Measurements from ENCODE around the gene CD48. TPM values are rescaled to one million over a fixed set of nuclear protein-coding genes. Genes with fewer than 3 reads are reported as not detected.

Gene CD48
- total RNA-seq, 2 donors from 2014 or later = 215 to 220 TPM

DNA sequence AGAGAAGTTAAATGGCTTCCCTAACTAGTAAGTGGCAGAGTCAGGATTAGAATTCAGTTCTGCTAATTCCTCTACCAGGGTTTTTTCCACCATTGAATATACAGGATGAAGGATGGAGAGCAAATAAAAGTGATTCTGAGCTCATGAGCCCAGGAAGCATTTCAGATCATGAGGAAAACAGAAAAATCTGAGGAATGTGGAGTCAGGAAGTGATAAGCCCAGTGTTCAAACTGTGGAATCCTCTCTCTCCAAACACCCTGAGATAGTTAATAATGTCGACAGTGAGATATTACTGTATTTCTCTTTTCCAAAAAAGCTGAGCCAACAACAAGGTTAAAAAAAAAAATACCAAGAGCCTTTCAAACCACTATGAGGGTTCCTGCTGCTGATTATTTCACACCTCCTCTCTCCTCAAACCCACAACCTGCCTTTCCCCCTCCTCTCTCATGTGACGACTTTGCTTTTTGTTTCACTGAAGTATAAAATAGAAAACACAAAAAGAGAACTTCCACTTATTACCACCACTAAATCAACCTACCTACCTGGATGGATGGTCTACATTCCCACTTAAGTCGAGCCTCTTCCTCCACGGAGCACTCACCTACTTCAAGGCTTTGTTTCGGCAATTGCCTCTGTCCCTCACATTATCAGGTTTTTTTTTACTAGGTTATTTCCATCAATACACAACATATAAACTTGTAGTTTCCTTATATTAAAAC is 73.6 kb downstream of the CD48 start:
- peaks cover 40 to 60% of the 10 kb centered on the region in 2 donors for H3K36me3 Mint-ChIP-seq (ENCODE audit: insufficient read depth in 2 of 2)
- H3K4me1 Mint-ChIP-seq (ENCODE audit: low read depth) = peaks cover 100% of the 10 kb centered on the region
- DNase-seq = peak; percentile 59 to 62
- peak overlapping the region; percentile 92 for H3K27ac Mint-ChIP-seq
- no peaks in the 10 kb centered on the region for H3K27me3 Mint-ChIP-seq (ENCODE audit: low read depth)
- peak; percentile 35 to 56 for ATAC-seq (replicated peaks in 1 of 2)
- peak overlapping the region; percentile 73 to 88 for H3K4me3 Mint-ChIP-seq
- H3K9me3 Mint-ChIP-seq = no peaks in the 10 kb centered on the region

GRCh38 chr1:160637065-160637464 is 74.6 kb downstream of the CD48 start:
- Mint-ChIP-seq H3K9me3 (no peaks in the 10 kb centered on the region), H3K27ac (peak overlapping the region; percentile 92), H3K4me1 (ENCODE audit: low read depth) (peaks cover 94% of the 10 kb centered on the region), H3K27me3 (ENCODE audit: low read depth) (no peaks in the 10 kb centered on the region), H3K36me3 (ENCODE audit: insufficient read depth in 2 of 2) (peaks cover 41 to 63% of the 10 kb centered on the region in 2 donors), H3K4me3 (peak overlapping the region; percentile 73 to 88)
- DNase-seq (no peak), ATAC-seq (replicated peaks in 1 of 2) (no peak)

- H3K4me1 Mint-ChIP-seq (ENCODE audit: low read depth) = peaks cover 94% of the 10 kb centered on the region
- DNase-seq = no peak
- H3K36me3 Mint-ChIP-seq (ENCODE audit: insufficient read depth in 2 of 2) = peaks cover 42 to 64% of the 10 kb centered on the region in 2 donors
- no peak for ATAC-seq (replicated peaks in 1 of 2)
- H3K27ac Mint-ChIP-seq = peak overlapping the region; percentile 92
- H3K9me3 Mint-ChIP-seq = peaks cover 0 to 2% of the 10 kb centered on the region in 2 donors
- peak overlapping the region; percentile 61 to 73 for H3K4me3 Mint-ChIP-seq
- no peaks in the 10 kb centered on the region for H3K27me3 Mint-ChIP-seq (ENCODE audit: low read depth)
These were observed 75.1 kb downstream of the CD48 start for GRCh38 chr1:160636547-160636946.

- Mint-ChIP-seq H3K9me3 (peaks cover 0 to 2% of the 10 kb centered on the region in 2 donors), H3K4me3 (peak overlapping the region in 1 of 2 donors; percentile 61), H3K27ac (peak overlapping the region; percentile 80), H3K4me1 (ENCODE audit: low read depth) (peaks cover 94% of the 10 kb centered on the region), H3K36me3 (ENCODE audit: insufficient read depth in 2 of 2) (peaks cover 42 to 66% of the 10 kb centered on the region in 2 donors), H3K27me3 (ENCODE audit: low read depth) (no peaks in the 10 kb centered on the region)
- ATAC-seq (replicated peaks in 1 of 2) (no peak), DNase-seq (no peak)
These were observed 75.5 kb downstream of the CD48 start for GRCh38 chr1:160636076-160636475.

- no peak for DNase-seq
- Mint-ChIP-seq H3K4me3 (peak overlapping the region; percentile 48 to 78), H3K4me1 (ENCODE audit: low read depth) (peaks cover 94% of the 10 kb centered on the region)
These were observed 76.8 kb downstream of the CD48 start for GRCh38 chr1:160634543-160635491.

GRCh38 chr1:160633330-160633903 is 78.2 kb downstream of the CD48 start:
- no peak for ATAC-seq (replicated peaks in 1 of 2)
- peaks cover 94% of the 10 kb centered on the region for H3K4me1 Mint-ChIP-seq (ENCODE audit: low read depth)
- H3K4me3 Mint-ChIP-seq = peak overlapping the region; percentile 62 to 78
- peaks cover 31 to 57% of the 10 kb centered on the region in 2 donors for H3K36me3 Mint-ChIP-seq (ENCODE audit: insufficient read depth in 2 of 2)
- no peaks in the 10 kb centered on the region for H3K27me3 Mint-ChIP-seq (ENCODE audit: low read depth)
- peaks cover 0 to 2% of the 10 kb centered on the region in 2 donors for H3K9me3 Mint-ChIP-seq
- peak overlapping the region; percentile 96 for H3K27ac Mint-ChIP-seq
- no peak for DNase-seq

More at GRCh38 chr1:160634543-160635491, 76.8 kb downstream of the CD48 start:
- Mint-ChIP-seq H3K27ac (peak overlapping the region; percentile 96), H3K27me3 (ENCODE audit: low read depth) (no peaks in the 10 kb centered on the region), H3K36me3 (ENCODE audit: insufficient read depth in 2 of 2) (peaks cover 38 to 63% of the 10 kb centered on the region in 2 donors), H3K9me3 (peaks cover 0 to 2% of the 10 kb centered on the region in 2 donors)
- ATAC-seq (replicated peaks in 1 of 2) = no peak

GRCh38 chr1:160631983-160632625 is 79.5 kb downstream of the CD48 start:
- H3K4me1 Mint-ChIP-seq (ENCODE audit: low read depth) = peaks cover 94% of the 10 kb centered on the region
- H3K27me3 Mint-ChIP-seq (ENCODE audit: low read depth) = no peaks in the 10 kb centered on the region
- peak overlapping the region; percentile 68 for H3K27ac Mint-ChIP-seq
- peaks cover 0 to 2% of the 10 kb centered on the region in 2 donors for H3K9me3 Mint-ChIP-seq
- H3K36me3 Mint-ChIP-seq (ENCODE audit: insufficient read depth in 2 of 2) = peaks cover 24 to 57% of the 10 kb centered on the region in 2 donors
- DNase-seq = no peak
- ATAC-seq (replicated peaks in 1 of 2) = no peak
- peak overlapping the region in 1 of 2 donors; percentile 58 for H3K4me3 Mint-ChIP-seq

GRCh38 chr1:160630523-160631451 is 80.8 kb downstream of the CD48 start:
- peak overlapping the region; percentile 68 for H3K27ac Mint-ChIP-seq
- H3K36me3 Mint-ChIP-seq (ENCODE audit: insufficient read depth in 2 of 2) = peaks cover 25 to 52% of the 10 kb centered on the region in 2 donors
- peak overlapping the region; percentile 58 to 92 for H3K4me3 Mint-ChIP-seq
- H3K9me3 Mint-ChIP-seq = peaks cover 2 to 3% of the 10 kb centered on the region in 2 donors
- DNase-seq = no peak
- no peak for ATAC-seq (replicated peaks in 1 of 2)
- H3K4me1 Mint-ChIP-seq (ENCODE audit: low read depth) = peaks cover 94% of the 10 kb centered on the region
- H3K27me3 Mint-ChIP-seq (ENCODE audit: low read depth) = no peaks in the 10 kb centered on the region

DNA sequence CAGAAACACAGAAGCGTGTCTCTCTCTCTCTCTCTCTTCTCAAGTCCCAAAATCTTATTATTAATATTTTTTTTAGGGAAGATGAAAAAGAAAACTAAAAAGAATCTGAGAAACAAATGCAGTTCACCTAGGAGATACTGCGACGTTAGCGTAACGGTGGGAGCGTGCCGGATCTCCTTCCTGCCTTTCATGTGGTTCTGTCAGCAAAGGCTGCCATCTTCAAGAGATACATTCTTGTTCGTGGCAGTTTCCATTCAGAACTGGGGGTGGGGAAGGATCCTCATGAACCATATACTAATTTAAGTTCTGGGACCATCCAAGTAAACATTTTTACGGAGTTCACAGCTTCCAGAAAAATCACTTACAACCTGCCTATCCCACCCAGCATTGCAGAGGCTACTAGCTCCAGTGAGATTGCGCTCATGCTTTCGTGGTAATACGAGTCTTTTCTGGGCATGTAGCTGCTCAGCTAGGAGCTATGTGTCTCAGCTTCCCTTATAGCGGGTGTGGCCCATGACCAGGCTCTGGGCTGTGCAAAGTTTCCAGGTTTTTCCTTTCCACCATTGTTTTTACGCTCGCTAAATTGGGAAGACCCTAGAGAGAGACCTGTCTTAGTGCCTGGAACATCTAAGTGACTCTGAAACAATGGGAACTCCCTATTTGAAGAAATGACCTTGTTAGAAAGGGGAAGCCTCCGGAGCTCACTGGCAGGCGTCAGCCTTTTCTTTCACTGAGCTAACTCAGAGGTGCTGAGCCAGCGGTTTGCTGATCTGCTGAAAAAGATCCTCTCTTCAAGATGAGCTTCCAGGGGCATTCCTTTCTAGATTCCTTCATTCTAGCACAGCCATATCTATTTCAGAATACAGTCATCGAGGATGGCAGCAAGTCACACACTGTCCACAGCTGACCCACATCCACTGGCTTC is 82.1 kb downstream of the CD48 start:
- Mint-ChIP-seq H3K36me3 (ENCODE audit: insufficient read depth in 2 of 2) (peaks cover 25 to 50% of the 10 kb centered on the region in 2 donors), H3K9me3 (peaks cover 2 to 3% of the 10 kb centered on the region in 2 donors), H3K27ac (peak overlapping the region; percentile 99), H3K4me3 (peak overlapping the region; percentile 83 to 92), H3K4me1 (ENCODE audit: low read depth) (peaks cover 94% of the 10 kb centered on the region), H3K27me3 (ENCODE audit: low read depth) (no peaks in the 10 kb centered on the region)
- DNase-seq = peak; percentile 63 to 77
- peak; percentile 15 to 22 for ATAC-seq (replicated peaks in 1 of 2)

- no peak for DNase-seq
- Mint-ChIP-seq H3K36me3 (ENCODE audit: insufficient read depth in 2 of 2) (peaks cover 23 to 48% of the 10 kb centered on the region in 2 donors), H3K4me1 (ENCODE audit: low read depth) (peaks cover 94% of the 10 kb centered on the region), H3K4me3 (peak overlapping the region; percentile 83 to 92), H3K27me3 (ENCODE audit: low read depth) (no peaks in the 10 kb centered on the region), H3K9me3 (peaks cover 2 to 3% of the 10 kb centered on the region in 2 donors), H3K27ac (peak overlapping the region; percentile 99)
- no peak for ATAC-seq (replicated peaks in 1 of 2)
These were observed 82.8 kb downstream of the CD48 start for GRCh38 chr1:160628799-160629263.
